22Rv1 (cell line): ENCODE measurements around the gene ENPP7.

ENCODE experiments used
- ZFX ChIP-seq: fragments of 450-650 bp; IDR thresholded peaks from 2 replicates; pipeline ENCODE4 v1.6.1; 2017; ENCODE audit warnings: antibody characterized with exemption, borderline replicate concordance
- TF ChIP-seq, protein P1 (sequence below): fragments of 450-650 bp; IDR thresholded peaks from 2 replicates; pipeline ENCODE4 v1.5.1; 2017; ENCODE audit warnings: mild to moderate bottlenecking

DNA sequence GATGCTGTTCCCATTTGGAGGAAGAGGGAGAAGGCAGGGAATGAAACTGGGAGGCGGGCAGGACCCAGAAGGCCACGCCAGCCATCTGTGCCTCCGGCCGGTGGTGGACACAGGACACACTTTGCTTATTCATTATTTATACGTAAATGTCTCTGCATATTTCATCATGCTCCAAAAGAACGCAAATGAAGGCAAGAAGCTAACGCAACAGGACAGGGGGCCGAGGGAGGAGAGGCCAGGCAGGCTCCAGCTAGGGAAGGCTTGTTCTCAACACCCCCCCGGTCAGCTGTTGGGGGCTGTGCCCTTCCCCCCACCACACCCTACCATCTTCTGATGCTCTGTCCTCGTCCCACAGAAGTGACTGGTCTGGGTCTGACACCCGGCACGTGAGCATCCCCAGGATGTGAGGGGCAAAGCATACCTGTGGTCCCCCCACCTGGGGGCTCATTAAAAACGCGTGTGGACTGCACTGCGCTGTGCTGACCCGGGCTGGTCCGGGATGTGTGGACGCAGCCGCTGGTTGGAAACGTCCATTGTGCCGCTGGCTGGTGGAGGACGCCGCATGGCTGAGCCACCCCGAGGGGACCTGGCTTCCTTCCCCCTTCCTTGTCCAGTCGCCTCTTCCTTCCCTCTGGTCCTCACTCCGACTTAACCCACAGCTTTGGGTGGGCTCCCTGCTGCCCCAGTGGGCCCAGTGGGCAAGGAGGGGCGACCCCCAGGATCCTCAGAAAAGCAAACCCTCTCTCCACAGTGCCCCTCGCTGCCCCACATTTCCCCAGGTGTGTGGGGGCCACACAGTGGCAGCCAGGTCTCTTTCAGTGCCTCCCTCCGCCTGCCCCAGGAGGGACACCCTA lies 46.4 kb upstream of the ENPP7 start:
- TF ChIP-seq, protein P1, sequence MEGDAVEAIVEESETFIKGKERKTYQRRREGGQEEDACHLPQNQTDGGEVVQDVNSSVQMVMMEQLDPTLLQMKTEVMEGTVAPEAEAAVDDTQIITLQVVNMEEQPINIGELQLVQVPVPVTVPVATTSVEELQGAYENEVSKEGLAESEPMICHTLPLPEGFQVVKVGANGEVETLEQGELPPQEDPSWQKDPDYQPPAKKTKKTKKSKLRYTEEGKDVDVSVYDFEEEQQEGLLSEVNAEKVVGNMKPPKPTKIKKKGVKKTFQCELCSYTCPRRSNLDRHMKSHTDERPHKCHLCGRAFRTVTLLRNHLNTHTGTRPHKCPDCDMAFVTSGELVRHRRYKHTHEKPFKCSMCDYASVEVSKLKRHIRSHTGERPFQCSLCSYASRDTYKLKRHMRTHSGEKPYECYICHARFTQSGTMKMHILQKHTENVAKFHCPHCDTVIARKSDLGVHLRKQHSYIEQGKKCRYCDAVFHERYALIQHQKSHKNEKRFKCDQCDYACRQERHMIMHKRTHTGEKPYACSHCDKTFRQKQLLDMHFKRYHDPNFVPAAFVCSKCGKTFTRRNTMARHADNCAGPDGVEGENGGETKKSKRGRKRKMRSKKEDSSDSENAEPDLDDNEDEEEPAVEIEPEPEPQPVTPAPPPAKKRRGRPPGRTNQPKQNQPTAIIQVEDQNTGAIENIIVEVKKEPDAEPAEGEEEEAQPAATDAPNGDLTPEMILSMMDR, result no peak
- TF ChIP-seq ZFX, result no peak
